Endometrial microvascular endothelial cells (primary cell): ENCODE results near the gene STARD3NL. TPM values are rescaled to one million over a fixed set of nuclear protein-coding genes. Genes with fewer than 3 reads are reported as not detected.
"Not testable (repeated sequence)": the region's sequence is repeated elsewhere in the genome, so short reads cannot be mapped to it uniquely, and the experiment has no call there.

Experiments
- in situ Hi-C: cut with HindIII; loops from 2 replicates; pipeline ENCODE4 v1.10.0; 2017; ENCODE audit warnings: low sequenced_read_pairs, low pct_unique_long_range_greater_than_20kb; ENCODE audit errors: inconsistent ontology term
- total RNA-seq: library from RNA; depleted of rRNA; stranded (reverse); fragments of >200 nt; gene quantifications from one replicate; pipeline ENCODE4 v1.2.3, GENCODE V29; 2015; ENCODE audit errors: inconsistent ontology term

The STARD3NL gene
- 96.7 TPM for total RNA-seq

- in situ Hi-C loops, result no loop called here
Measured at GRCh38 chr7:38178004-38178694, at the start of gene STARD3NL. TSS of gene STARD3NL (plus strand) at chr7:38178245. CDS start at chr7:38207505, 29,260 bp downstream.

GRCh38 chr7:38129162-38129561 is 48.9 kb upstream of the STARD3NL start:
- in situ Hi-C loops, result no loop called here

GRCh38 chr7:38129579-38129978 is 48.5 kb upstream of the STARD3NL start:
- in situ Hi-C loops, result no loop called here

- in situ Hi-C loops, result no loop called here
Measured at GRCh38 chr7:38138171-38138570, 39.9 kb upstream of the STARD3NL start.

- in situ Hi-C loops, result no loop called here
Measured at GRCh38 chr7:38141187-38141586, 36.9 kb upstream of the STARD3NL start.

- in situ Hi-C loops, result no loop called here
Measured at GRCh38 chr7:38142736-38143135, 35.3 kb upstream of the STARD3NL start.

GRCh38 chr7:38147005-38147404 is 31.0 kb upstream of the STARD3NL start:
- in situ Hi-C loops, result no loop called here

- in situ Hi-C loops, result no loop called here
Measured at GRCh38 chr7:38151556-38151955, 26.5 kb upstream of the STARD3NL start.

GRCh38 chr7:38153515-38153914 is 24.5 kb upstream of the STARD3NL start:
- in situ Hi-C loops, result no loop called here

- in situ Hi-C loops, result no loop called here
Measured at GRCh38 chr7:38154278-38154677, 23.8 kb upstream of the STARD3NL start.

- in situ Hi-C loops, result no loop called here
Measured at GRCh38 chr7:38160003-38160571, 18.0 kb upstream of the STARD3NL start.

- in situ Hi-C loops, result no loop called here
Measured at GRCh38 chr7:38162036-38162435, 16.0 kb upstream of the STARD3NL start.

GRCh38 chr7:38163671-38164070 is 14.4 kb upstream of the STARD3NL start:
- in situ Hi-C loops, result no loop called here

- in situ Hi-C loops, result no loop called here
Measured at GRCh38 chr7:38168890-38169570, 9.0 kb upstream of the STARD3NL start.

GRCh38 chr7:38169847-38170246 is 8.2 kb upstream of the STARD3NL start:
- in situ Hi-C loops, result no loop called here

GRCh38 chr7:38171623-38172391 is 6.2 kb upstream of the STARD3NL start:
- in situ Hi-C loops, result no loop called here

GRCh38 chr7:38175547-38175946 is 2.5 kb upstream of the STARD3NL start:
- in situ Hi-C loops, result not testable (repeated sequence)

GRCh38 chr7:38177621-38178003 is 433 bp upstream of the STARD3NL start:
- in situ Hi-C loops, result no loop called here

- in situ Hi-C loops, result no loop called here
Measured at GRCh38 chr7:38178695-38179344, 775 bp downstream of the STARD3NL start.
